Fibroblast of lung (primary cell): ENCODE results near the gene SHROOM3. TPM values are rescaled to one million over a fixed set of nuclear protein-coding genes. Genes with fewer than 3 reads are reported as not detected.
A peak's percentile ranks its signal among the peaks of the same experiment; 100 is the strongest.

Experiments
- DNase-seq, 2 donors: peaks; one replicate each; pipeline versions ENCODE4 v3.0.0 to v3.0.0-alpha.2; 2010; ENCODE audit warnings: low read depth in 2 of 2
- H2AFZ ChIP-seq: 2 replicates; pipeline ENCODE4 v1.5.1; 2012; ENCODE audit warnings: low read length, control low read depth, inconsistent platforms
- H3K27ac ChIP-seq: 2 replicates; pipeline ENCODE4 v1.5.1; 2011; ENCODE audit warnings: low read length, control low read depth; ENCODE audit not compliant: insufficient read depth
- H3K27me3 ChIP-seq: 2 replicates; pipeline ENCODE4 v1.5.1; 2011; ENCODE audit warnings: mild to moderate bottlenecking, low read length; ENCODE audit not compliant: control insufficient read depth, insufficient read depth
- H3K36me3 ChIP-seq: 2 replicates; pipeline ENCODE4 v1.5.1; 2011; ENCODE audit warnings: low read length; ENCODE audit not compliant: control insufficient read depth, insufficient read depth
- H3K4me1 ChIP-seq: 2 replicates; pipeline ENCODE4 v1.5.1; 2011; ENCODE audit warnings: low read length; ENCODE audit not compliant: control insufficient read depth, insufficient read depth; ENCODE audit errors: extremely low read depth
- H3K4me2 ChIP-seq: 2 replicates; pipeline ENCODE4 v1.5.1; 2011; ENCODE audit warnings: low read length, control low read depth; ENCODE audit not compliant: insufficient read depth; ENCODE audit errors: extremely low read depth
- H3K4me3 ChIP-seq, 4 experiments: fragments of 200-600 bp in 1 of 4; sonication (generic) in 1 of 4; replicated peaks in 1 of 4; 2 replicates each; pipeline ENCODE4 v1.5.1; 2011 to 2016; ENCODE audit warnings: low read length in 4 of 4, low read depth in 3 of 4, mild to moderate bottlenecking in 3 of 4, control low read depth in 2 of 4, inconsistent platforms in 1 of 4, mixed read lengths in 1 of 4; ENCODE audit not compliant: insufficient read depth in 1 of 4; ENCODE audit errors: control extremely low read depth in 1 of 4
- H3K79me2 ChIP-seq: 2 replicates; pipeline ENCODE4 v1.5.1; 2012; ENCODE audit warnings: mild to moderate bottlenecking, low read length, inconsistent platforms; ENCODE audit not compliant: control insufficient read depth, insufficient read depth
- H3K9ac ChIP-seq: 2 replicates; pipeline ENCODE4 v1.5.1; 2011; ENCODE audit warnings: mild to moderate bottlenecking, low read length, control low read depth; ENCODE audit not compliant: insufficient read depth
- H3K9me3 ChIP-seq: 2 replicates; pipeline ENCODE4 v1.5.1; 2012; ENCODE audit warnings: low read depth, low read length; ENCODE audit not compliant: control insufficient read depth, insufficient read depth
- H4K20me1 ChIP-seq: 2 replicates; pipeline ENCODE4 v1.5.1; 2011; ENCODE audit warnings: low read length; ENCODE audit not compliant: control insufficient read depth, insufficient read depth; ENCODE audit errors: extremely low read depth
- CTCF ChIP-seq, 2 donors: IDR thresholded peaks in 1 of 2; conservative IDR thresholded peaks in 1 of 2; 1 replicate in 1 of 2; 2 replicates in 1 of 2; pipeline ENCODE4 v1.5.1; 2011 to 2012; ENCODE audit warnings: low read length in 2 of 2, control low read depth in 1 of 2, inconsistent platforms in 1 of 2, low read depth in 1 of 2, mild to moderate bottlenecking in 1 of 2
- EZH2 ChIP-seq: IDR thresholded peaks from 2 replicates; pipeline ENCODE4 v1.5.1; 2012; ENCODE audit warnings: low read length, control low read depth, mild to moderate bottlenecking; ENCODE audit errors: missing control alignments
- polyA plus RNA-seq, 2 donors: library from polyadenylated mRNA; depleted of rRNA in 1 of 2; stranded (reverse) in 1 of 2; unstranded in 1 of 2; fragments of >200 nt; gene quantifications; 2 replicates each; pipeline ENCODE4 v1.2.1, GENCODE V29; 2011 to 2012; ENCODE audit warnings: missing spikeins in 1 of 2
- total RNA-seq: library from RNA; depleted of rRNA; stranded (reverse); fragments of >200 nt; gene quantifications from 2 replicates; pipeline ENCODE4 v1.2.1, GENCODE V29; 2014

SHROOM3 gene
- total and polyA plus RNA-seq, 2 donors (not counting 1 experiment from before 2014, with no cell fraction given): 9.9 to 23.9 TPM

GRCh38 chr4:76773766-76774165, 338.7 kb downstream of the SHROOM3 start:
- Histone ChIP-seq H3K36me3 (peaks cover 15% of the 10 kb centered on the region), H3K27ac (no peak overlapping the region), H3K9me3 (no peaks in the 10 kb centered on the region), H3K79me2 (no peaks in the 10 kb centered on the region), H2AFZ (no peak overlapping the region), H3K4me1 (no peaks in the 10 kb centered on the region), H3K4me3 (no peak overlapping the region), H3K27me3 (no peaks in the 10 kb centered on the region), H3K4me2 (no peak overlapping the region), H3K9ac (no peak overlapping the region), H4K20me1 (no peaks in the 10 kb centered on the region)
- no peak for TF ChIP-seq CTCF (conservative IDR thresholded peaks at IDR 0.05 in 1 of 2, IDR thresholded peaks at IDR 0.05 in 1 of 2; ENCODE audit: low read depth in 1 of 2, low read length in 2 of 2)
- no peak for TF ChIP-seq EZH2
- DNase-seq: no peak

GRCh38 chr4:76779740-76780459, 344.9 kb downstream of the SHROOM3 start:
- Histone ChIP-seq H3K36me3 (peaks cover 3% of the 10 kb centered on the region), H3K9ac (no peak overlapping the region), H3K4me2 (no peak overlapping the region), H2AFZ (no peak overlapping the region), H3K4me3 (no peak overlapping the region), H3K9me3 (no peaks in the 10 kb centered on the region), H3K4me1 (peaks cover 17% of the 10 kb centered on the region), H4K20me1 (no peaks in the 10 kb centered on the region), H3K79me2 (peaks cover 2% of the 10 kb centered on the region), H3K27me3 (no peaks in the 10 kb centered on the region), H3K27ac (no peak overlapping the region)
- peak; percentile 66 to 74 for DNase-seq
- TF ChIP-seq CTCF (conservative IDR thresholded peaks at IDR 0.05 in 1 of 2, IDR thresholded peaks at IDR 0.05 in 1 of 2; ENCODE audit: low read depth in 1 of 2, low read length in 2 of 2) (no peak), EZH2 (no peak)

- Histone ChIP-seq H3K27ac (peak overlapping the region; percentile 87), H3K36me3 (peaks cover 3% of the 10 kb centered on the region), H3K9me3 (no peaks in the 10 kb centered on the region), H2AFZ (no peak overlapping the region), H3K79me2 (peaks cover 2% of the 10 kb centered on the region), H4K20me1 (no peaks in the 10 kb centered on the region), H3K4me2 (no peak overlapping the region), H3K4me1 (peaks cover 17% of the 10 kb centered on the region), H3K9ac (no peak overlapping the region), H3K27me3 (no peaks in the 10 kb centered on the region), H3K4me3 (no peak overlapping the region)
- TF ChIP-seq EZH2 (no peak), CTCF (conservative IDR thresholded peaks at IDR 0.05 in 1 of 2, IDR thresholded peaks at IDR 0.05 in 1 of 2; ENCODE audit: low read depth in 1 of 2, low read length in 2 of 2) (no peak)
- no peak for DNase-seq
Measured at GRCh38 chr4:76780781-76781697, 346.0 kb downstream of the SHROOM3 start.
